ENCODE data around the gene DIP2A.

DIP2A gene

GRCh38 chr21:46426313-46427046, 32.2 kb upstream of the DIP2A start:
- H3K79me2 ChIP-seq (ENCODE audit: insufficient read depth, low read depth): no peaks in the 10 kb centered on the region
- H3K36me3 ChIP-seq (ENCODE audit: insufficient read depth): no peaks in the 10 kb centered on the region
- no peak overlapping the region for H3K4me2 ChIP-seq
- H3K9ac ChIP-seq: no peak overlapping the region
- no peak overlapping the region for H3K27ac ChIP-seq
- no peak overlapping the region for H3K4me3 ChIP-seq (IDR thresholded peaks at IDR 0.05; ENCODE audit: insufficient read depth, low read depth, low read length)
- no peaks in the 10 kb centered on the region for H4K20me1 ChIP-seq (ENCODE audit: insufficient read depth)
- no peaks in the 10 kb centered on the region for H3K4me1 ChIP-seq (ENCODE audit: low read depth, poor library complexity, severe bottlenecking)
- H3K27me3 ChIP-seq (ENCODE audit: insufficient read depth, low read depth): no peaks in the 10 kb centered on the region
- H2AFZ ChIP-seq (ENCODE audit: low read depth): no peak overlapping the region
- TF ChIP-seq CTCF (conservative IDR thresholded peaks at IDR 0.05; ENCODE audit: low read depth, low read length): no peak

GRCh38 chr21:46427516-46427915, 31.2 kb upstream of the DIP2A start:
- Histone ChIP-seq H3K4me2 (no peak overlapping the region), H3K27me3 (ENCODE audit: insufficient read depth, low read depth) (no peaks in the 10 kb centered on the region), H2AFZ (ENCODE audit: low read depth) (no peak overlapping the region), H3K36me3 (ENCODE audit: insufficient read depth) (no peaks in the 10 kb centered on the region), H3K9ac (no peak overlapping the region), H3K4me3 (IDR thresholded peaks at IDR 0.05; ENCODE audit: insufficient read depth, low read depth, low read length) (no peak overlapping the region), H3K79me2 (ENCODE audit: insufficient read depth, low read depth) (no peaks in the 10 kb centered on the region), H4K20me1 (ENCODE audit: insufficient read depth) (no peaks in the 10 kb centered on the region), H3K4me1 (ENCODE audit: low read depth, poor library complexity, severe bottlenecking) (no peaks in the 10 kb centered on the region), H3K27ac (no peak overlapping the region)
- TF ChIP-seq CTCF (conservative IDR thresholded peaks at IDR 0.05; ENCODE audit: low read depth, low read length): no peak

GRCh38 chr21:46428286-46428685, 30.4 kb upstream of the DIP2A start:
- H3K36me3 ChIP-seq (ENCODE audit: insufficient read depth): no peaks in the 10 kb centered on the region
- H3K27ac ChIP-seq: no peak overlapping the region
- H3K4me1 ChIP-seq (ENCODE audit: low read depth, poor library complexity, severe bottlenecking): no peaks in the 10 kb centered on the region
- H3K9ac ChIP-seq: no peak overlapping the region
- no peaks in the 10 kb centered on the region for H4K20me1 ChIP-seq (ENCODE audit: insufficient read depth)
- TF ChIP-seq CTCF (conservative IDR thresholded peaks at IDR 0.05; ENCODE audit: low read depth, low read length): no peak
- H3K27me3 ChIP-seq (ENCODE audit: insufficient read depth, low read depth): no peaks in the 10 kb centered on the region
- no peak overlapping the region for H3K4me3 ChIP-seq (IDR thresholded peaks at IDR 0.05; ENCODE audit: insufficient read depth, low read depth, low read length)
- H2AFZ ChIP-seq (ENCODE audit: low read depth): no peak overlapping the region
- no peak overlapping the region for H3K4me2 ChIP-seq
- no peaks in the 10 kb centered on the region for H3K79me2 ChIP-seq (ENCODE audit: insufficient read depth, low read depth)

GRCh38 chr21:46428987-46429710, 29.5 kb upstream of the DIP2A start:
- Histone ChIP-seq H3K27ac (no peak overlapping the region), H3K4me1 (ENCODE audit: low read depth, poor library complexity, severe bottlenecking) (no peaks in the 10 kb centered on the region), H3K4me2 (no peak overlapping the region), H3K9ac (no peak overlapping the region), H3K27me3 (ENCODE audit: insufficient read depth, low read depth) (no peaks in the 10 kb centered on the region), H3K4me3 (IDR thresholded peaks at IDR 0.05; ENCODE audit: insufficient read depth, low read depth, low read length) (no peak overlapping the region), H2AFZ (ENCODE audit: low read depth) (no peak overlapping the region), H3K79me2 (ENCODE audit: insufficient read depth, low read depth) (no peaks in the 10 kb centered on the region), H4K20me1 (ENCODE audit: insufficient read depth) (no peaks in the 10 kb centered on the region), H3K36me3 (ENCODE audit: insufficient read depth) (no peaks in the 10 kb centered on the region)
- TF ChIP-seq CTCF (conservative IDR thresholded peaks at IDR 0.05; ENCODE audit: low read depth, low read length): no peak
